Smooth muscle cell (in vitro differentiated cells): Measurements from ENCODE around the gene CNPY3. TPM values are rescaled to one million over a fixed set of nuclear protein-coding genes. Genes with fewer than 3 reads are reported as not detected.

Experiments
- DNase-seq: peaks from one replicate; lab custom pipeline; 2025; ENCODE audit not compliant: unreplicated experiment; lab: John Stamatoyannopoulos, UW
- H2AFZ ChIP-seq: fragments of 200-600 bp; sonication (generic); 2 replicates; pipeline ENCODE4 v1.6.0; 2016; ENCODE audit warnings: antibody characterized with exemption, low read depth, mild to moderate bottlenecking
- H3F3A ChIP-seq: fragments of 200-600 bp; sonication (generic); 2 replicates; pipeline ENCODE4 v1.6.0; 2017; ENCODE audit warnings: antibody characterized with exemption, low read depth
- H3K27ac ChIP-seq: fragments of 200-600 bp; sonication (generic); 2 replicates; pipeline ENCODE4 v1.5.1; 2016; ENCODE audit warnings: low read depth, mild to moderate bottlenecking
- H3K27me3 ChIP-seq: fragments of 200-600 bp; sonication (generic); 2 replicates; pipeline ENCODE4 v1.6.1; 2016; ENCODE audit warnings: low read depth, mild to moderate bottlenecking
- H3K36me3 ChIP-seq: fragments of 200-600 bp; sonication (generic); 2 replicates; pipeline ENCODE4 v1.5.1; 2016; ENCODE audit warnings: low read depth
- H3K4me1 ChIP-seq: fragments of 200-600 bp; sonication (generic); 2 replicates; pipeline ENCODE4 v1.5.1; 2016; ENCODE audit warnings: low read depth
- H3K4me2 ChIP-seq: fragments of 200-600 bp; sonication (generic); 2 replicates; pipeline ENCODE4 v1.6.0; 2016; ENCODE audit warnings: mild to moderate bottlenecking
- H3K4me3 ChIP-seq: fragments of 200-600 bp; sonication (generic); 2 replicates; pipeline ENCODE4 v1.5.1; 2016; ENCODE audit warnings: mild to moderate bottlenecking
- H3K79me2 ChIP-seq: fragments of 200-600 bp; sonication (generic); 2 replicates; pipeline ENCODE4 v1.6.0; 2016; ENCODE audit warnings: low read depth, mild to moderate bottlenecking
- H3K9ac ChIP-seq: fragments of 200-600 bp; sonication (generic); 2 replicates; pipeline ENCODE4 v1.6.0; 2016; ENCODE audit warnings: low read depth
- H3K9me3 ChIP-seq: fragments of 200-600 bp; sonication (generic); replicated peaks from 2 replicates; pipeline ENCODE4 v1.5.1; 2016; ENCODE audit warnings: low read depth
- H4K20me1 ChIP-seq: fragments of 200-600 bp; sonication (generic); 2 replicates; pipeline ENCODE4 v1.6.0; 2016; ENCODE audit warnings: low read depth
- WGBS: methylation state at CpG from one replicate; pipeline ENCODE4 v1.1.7; 2016; ENCODE audit warnings: low lambda C conversion rate; 5-methylcytosine and 5-hydroxymethylcytosine counted together
- polyA plus RNA-seq: library from polyadenylated mRNA; unstranded; fragments of >200 nt; fragmentation: Nextera tagmentation; extraction: Ambion mirVana; gene quantifications from 2 replicates; pipeline ENCODE4 v1.2.1, GENCODE V29; 2016
- total RNA-seq: library from RNA; depleted of rRNA; stranded (reverse); fragments of >200 nt; gene quantifications from 2 replicates; pipeline ENCODE4 v1.2.3, GENCODE V29; 2014
- TF ChIP-seq, protein P1 (sequence below): fragments of 200-600 bp; sonication (generic); IDR thresholded peaks from 2 replicates; pipeline ENCODE4 v1.5.1; 2017; ENCODE audit warnings: borderline replicate concordance, mild to moderate bottlenecking, antibody characterized with exemption; ENCODE audit not compliant: insufficient read depth, poor library complexity, severe bottlenecking

CNPY3 gene
- total and polyA plus RNA-seq, 2 experiments from 2014 or later, result 20.5 to 51.4 TPM

DNA sequence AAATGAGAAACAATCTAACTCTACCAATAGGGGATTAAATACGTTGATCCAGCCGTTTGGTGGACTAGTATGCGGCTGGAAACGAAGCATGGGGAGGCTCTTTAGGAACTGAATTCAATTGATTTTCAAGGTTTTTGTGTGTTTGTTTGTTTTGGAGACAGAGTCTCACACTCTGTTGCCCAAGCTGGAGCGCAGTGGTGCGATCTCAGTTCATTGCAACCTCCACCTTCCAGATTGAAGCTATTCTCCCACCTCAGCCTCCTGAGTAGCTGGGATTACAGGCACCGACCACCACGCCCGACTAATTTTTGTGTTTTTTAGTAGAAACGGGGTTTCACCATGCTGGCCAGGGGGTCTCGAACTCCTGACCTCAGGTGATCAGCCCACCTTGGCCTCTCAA, 7.1 kb downstream of the CNPY3 start:
- Histone ChIP-seq H3K36me3 (no peaks in the 10 kb centered on the region), H3K9me3 (no peaks in the 10 kb centered on the region), H3K79me2 (peaks cover 34% of the 10 kb centered on the region), H3K27ac (no peak overlapping the region), H3K4me1 (no peaks in the 10 kb centered on the region), H2AFZ (no peak overlapping the region), H3K27me3 (no peaks in the 10 kb centered on the region), H4K20me1 (no peaks in the 10 kb centered on the region), H3K4me2 (no peak overlapping the region), H3F3A (no peaks in the 10 kb centered on the region), H3K9ac (no peak overlapping the region), H3K4me3 (no peak overlapping the region)
- TF ChIP-seq, protein P1, sequence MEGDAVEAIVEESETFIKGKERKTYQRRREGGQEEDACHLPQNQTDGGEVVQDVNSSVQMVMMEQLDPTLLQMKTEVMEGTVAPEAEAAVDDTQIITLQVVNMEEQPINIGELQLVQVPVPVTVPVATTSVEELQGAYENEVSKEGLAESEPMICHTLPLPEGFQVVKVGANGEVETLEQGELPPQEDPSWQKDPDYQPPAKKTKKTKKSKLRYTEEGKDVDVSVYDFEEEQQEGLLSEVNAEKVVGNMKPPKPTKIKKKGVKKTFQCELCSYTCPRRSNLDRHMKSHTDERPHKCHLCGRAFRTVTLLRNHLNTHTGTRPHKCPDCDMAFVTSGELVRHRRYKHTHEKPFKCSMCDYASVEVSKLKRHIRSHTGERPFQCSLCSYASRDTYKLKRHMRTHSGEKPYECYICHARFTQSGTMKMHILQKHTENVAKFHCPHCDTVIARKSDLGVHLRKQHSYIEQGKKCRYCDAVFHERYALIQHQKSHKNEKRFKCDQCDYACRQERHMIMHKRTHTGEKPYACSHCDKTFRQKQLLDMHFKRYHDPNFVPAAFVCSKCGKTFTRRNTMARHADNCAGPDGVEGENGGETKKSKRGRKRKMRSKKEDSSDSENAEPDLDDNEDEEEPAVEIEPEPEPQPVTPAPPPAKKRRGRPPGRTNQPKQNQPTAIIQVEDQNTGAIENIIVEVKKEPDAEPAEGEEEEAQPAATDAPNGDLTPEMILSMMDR, result no peak
- 96% methylated on average over 11 of the region's 11 CpGs for WGBS
- DNase-seq, result no peak

GRCh38 chr6:42937548-42938427, 8.5 kb downstream of the CNPY3 start:
- TF ChIP-seq, protein P1, result no peak
- WGBS, result 97% methylated on average over 13 of the region's 13 CpGs
- H4K20me1 ChIP-seq, result no peaks in the 10 kb centered on the region
- H3K9me3 ChIP-seq, result no peaks in the 10 kb centered on the region
- H3K27ac ChIP-seq, result no peak overlapping the region
- DNase-seq, result no peak
- H3K79me2 ChIP-seq, result peaks cover 20% of the 10 kb centered on the region
- no peak overlapping the region for H2AFZ ChIP-seq
- H3K4me2 ChIP-seq, result no peak overlapping the region
- no peak overlapping the region for H3K4me3 ChIP-seq
- no peaks in the 10 kb centered on the region for H3K27me3 ChIP-seq
- no peaks in the 10 kb centered on the region for H3K36me3 ChIP-seq
- H3F3A ChIP-seq, result no peaks in the 10 kb centered on the region
- H3K9ac ChIP-seq, result no peak overlapping the region
- no peaks in the 10 kb centered on the region for H3K4me1 ChIP-seq

DNA sequence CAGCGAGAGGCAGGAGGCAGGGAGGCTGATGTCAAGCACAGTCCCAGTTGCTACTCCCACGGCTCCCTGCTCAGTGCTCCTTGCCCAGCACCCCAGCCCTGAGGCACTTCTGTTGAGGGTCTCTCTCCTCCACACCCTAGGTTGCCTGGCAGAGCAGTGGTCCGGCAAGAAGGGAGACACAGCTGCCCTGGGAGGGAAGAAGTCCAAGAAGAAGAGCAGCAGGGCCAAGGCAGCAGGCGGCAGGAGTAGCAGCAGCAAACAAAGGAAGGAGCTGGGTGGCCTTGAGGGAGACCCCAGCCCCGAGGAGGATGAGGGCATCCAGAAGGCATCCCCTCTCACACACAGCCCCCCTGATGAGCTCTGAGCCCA, 9.1 kb downstream of the CNPY3 start:
- Histone ChIP-seq H3F3A (no peaks in the 10 kb centered on the region), H3K36me3 (no peaks in the 10 kb centered on the region), H3K27ac (no peak overlapping the region), H3K4me2 (no peak overlapping the region), H3K27me3 (no peaks in the 10 kb centered on the region), H3K4me3 (no peak overlapping the region), H4K20me1 (no peaks in the 10 kb centered on the region), H3K9me3 (no peaks in the 10 kb centered on the region), H2AFZ (no peak overlapping the region), H3K79me2 (peaks cover 14% of the 10 kb centered on the region), H3K4me1 (no peaks in the 10 kb centered on the region), H3K9ac (no peak overlapping the region)
- DNase-seq, result no peak
- TF ChIP-seq, protein P1, result no peak
- WGBS, result 96% methylated on average over 5 of the region's 5 CpGs
